D721Med (cell line): Measurements from ENCODE around the gene RS1.

Source experiments
- DNase-seq: peaks from one replicate; pipeline ENCODE4 v3.0.0; 2011; ENCODE audit warnings: low spot score; ENCODE audit not compliant: insufficient read length
- FAIRE-seq: peaks from 2 replicates; lab custom pipeline; 2011; peaks lifted over from hg19 to GRCh38; lab: Jason Lieb, UNC
- TF ChIP-seq, protein P1 (sequence below): IDR thresholded peaks from 2 replicates; pipeline ENCODE4 v1.5.1; 2012; ENCODE audit warnings: mild to moderate bottlenecking, control low read depth; ENCODE audit not compliant: insufficient read depth; ENCODE audit errors: missing control alignments

Gene RS1

DNA sequence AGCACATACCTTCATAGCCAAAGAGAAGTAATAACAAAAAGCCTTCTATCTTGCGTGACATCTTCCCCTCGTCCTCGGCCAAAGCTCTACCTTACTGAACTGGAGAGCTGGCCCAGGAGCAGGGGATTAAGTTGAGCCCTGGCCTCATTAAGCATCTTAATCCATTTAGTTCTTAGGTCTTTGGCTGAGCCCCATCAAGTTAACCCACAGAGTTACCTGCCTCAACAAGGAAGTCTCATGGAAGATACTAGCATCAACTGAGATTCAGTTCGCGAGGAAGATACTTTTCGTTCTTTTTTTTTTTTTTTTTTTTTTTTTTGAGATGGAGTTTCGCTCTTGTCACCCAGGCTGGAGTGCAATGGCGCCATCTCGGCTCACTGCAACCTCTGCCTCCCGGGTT, at the start of gene RS1:
TSS of gene RS1 (minus strand) at position 101 of the 400 bp plus-strand sequence. CDS start at position 61, 40 bp downstream.
- TF ChIP-seq, protein P1, sequence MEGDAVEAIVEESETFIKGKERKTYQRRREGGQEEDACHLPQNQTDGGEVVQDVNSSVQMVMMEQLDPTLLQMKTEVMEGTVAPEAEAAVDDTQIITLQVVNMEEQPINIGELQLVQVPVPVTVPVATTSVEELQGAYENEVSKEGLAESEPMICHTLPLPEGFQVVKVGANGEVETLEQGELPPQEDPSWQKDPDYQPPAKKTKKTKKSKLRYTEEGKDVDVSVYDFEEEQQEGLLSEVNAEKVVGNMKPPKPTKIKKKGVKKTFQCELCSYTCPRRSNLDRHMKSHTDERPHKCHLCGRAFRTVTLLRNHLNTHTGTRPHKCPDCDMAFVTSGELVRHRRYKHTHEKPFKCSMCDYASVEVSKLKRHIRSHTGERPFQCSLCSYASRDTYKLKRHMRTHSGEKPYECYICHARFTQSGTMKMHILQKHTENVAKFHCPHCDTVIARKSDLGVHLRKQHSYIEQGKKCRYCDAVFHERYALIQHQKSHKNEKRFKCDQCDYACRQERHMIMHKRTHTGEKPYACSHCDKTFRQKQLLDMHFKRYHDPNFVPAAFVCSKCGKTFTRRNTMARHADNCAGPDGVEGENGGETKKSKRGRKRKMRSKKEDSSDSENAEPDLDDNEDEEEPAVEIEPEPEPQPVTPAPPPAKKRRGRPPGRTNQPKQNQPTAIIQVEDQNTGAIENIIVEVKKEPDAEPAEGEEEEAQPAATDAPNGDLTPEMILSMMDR, result no peak
- peak; percentile 85 for FAIRE-seq
- DNase-seq, result peak; percentile 36

DNA sequence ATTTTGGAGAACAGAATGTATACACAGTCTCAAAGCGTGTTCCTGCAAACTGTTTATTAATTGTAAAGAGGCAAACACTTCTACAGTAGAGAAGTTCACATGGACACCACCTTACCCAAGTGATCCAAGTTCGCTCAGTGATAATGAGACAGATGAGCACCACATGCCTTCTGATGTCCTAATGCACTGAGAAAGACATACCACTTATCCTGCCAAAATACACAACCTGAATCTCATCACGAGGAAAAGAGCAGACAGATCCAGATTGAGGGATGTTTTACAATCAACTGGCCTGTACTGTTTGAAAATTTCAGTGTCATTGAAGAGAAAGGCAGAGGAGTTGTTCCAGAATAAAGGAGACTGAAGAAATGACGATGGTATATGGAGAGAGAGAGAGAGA, 47.9 kb upstream of the RS1 start:
- FAIRE-seq (no peak), DNase-seq (no peak)
- TF ChIP-seq, protein P1, result no peak

DNA sequence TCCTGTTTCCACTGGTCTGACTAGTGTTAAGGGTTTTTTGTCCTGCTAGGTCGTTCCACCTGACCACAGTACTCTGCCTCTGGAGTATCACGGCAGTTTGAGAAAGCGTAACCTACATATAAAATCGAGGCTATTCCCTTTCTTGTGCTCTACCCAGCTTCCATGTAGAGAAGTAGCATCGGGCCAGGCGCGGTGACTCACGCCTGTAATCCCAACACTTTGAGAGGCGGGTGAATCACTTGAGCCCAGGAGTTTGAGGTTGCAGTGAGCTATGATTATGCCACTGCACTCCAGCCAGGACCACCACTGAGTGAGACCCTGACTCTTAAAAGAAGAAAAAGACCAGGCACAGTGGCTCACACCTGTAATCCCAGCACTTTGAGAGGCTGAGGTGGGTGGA, 43.0 kb upstream of the RS1 start:
- no peak for FAIRE-seq
- TF ChIP-seq, protein P1, result no peak
- no peak for DNase-seq

DNA sequence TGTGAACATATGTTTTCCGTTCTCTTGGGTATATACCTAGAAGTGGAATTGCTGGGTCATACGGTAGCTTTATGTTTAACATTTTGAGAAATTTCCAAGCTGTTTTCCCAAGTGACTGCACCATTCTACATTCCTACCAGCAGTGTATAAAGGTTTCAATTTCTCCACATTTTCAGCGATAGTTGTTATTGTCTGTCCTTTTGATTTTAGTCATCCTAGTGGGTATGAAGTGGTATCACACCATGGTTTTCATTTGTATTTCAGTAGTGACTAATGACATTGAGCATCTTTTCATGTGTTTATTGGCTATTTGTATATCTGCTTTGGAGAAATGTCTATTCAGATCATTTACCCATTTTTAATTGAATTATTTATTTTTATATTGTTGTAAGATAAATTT, 37.9 kb upstream of the RS1 start:
- TF ChIP-seq, protein P1, result no peak
- FAIRE-seq (peak; percentile 51), DNase-seq (no peak)

DNA sequence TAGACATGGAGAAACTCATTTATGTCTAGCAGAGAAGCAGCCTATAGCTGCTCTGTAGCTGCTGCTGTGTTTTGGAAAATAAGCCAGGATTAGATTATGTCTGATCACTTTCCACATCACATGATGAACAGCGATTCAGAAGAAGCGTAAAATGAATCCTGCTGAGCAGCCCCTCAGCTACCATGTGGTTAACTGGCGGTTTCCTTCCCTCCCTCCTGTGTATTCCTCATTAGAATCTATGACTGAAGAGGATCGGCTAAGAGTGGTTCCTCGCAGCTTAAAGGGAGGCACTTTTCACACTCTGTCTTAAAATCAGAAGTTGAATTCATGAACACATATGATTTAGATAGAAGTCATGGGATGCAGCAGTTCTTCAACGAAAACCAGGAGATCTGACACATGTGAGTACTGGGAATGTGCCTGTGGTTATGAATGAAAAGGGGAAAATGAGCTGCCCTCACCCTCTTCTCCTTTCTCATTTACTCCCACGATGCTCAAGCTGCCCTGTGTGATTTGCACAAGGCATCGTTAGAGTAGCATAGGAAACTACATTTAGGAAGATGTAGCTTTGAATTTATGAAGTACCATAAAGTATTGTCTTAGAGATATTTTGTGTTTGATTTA, 35.6 kb upstream of the RS1 start, which contains the start of gene PPEF1:
TSS of gene PPEF1 (plus strand) at position 220 of the 624 bp plus-strand sequence. CDS start at position 356, 136 bp downstream.
- DNase-seq, result peak; percentile 35
- TF ChIP-seq, protein P1, result no peak
- FAIRE-seq, result peak; percentile 98

DNA sequence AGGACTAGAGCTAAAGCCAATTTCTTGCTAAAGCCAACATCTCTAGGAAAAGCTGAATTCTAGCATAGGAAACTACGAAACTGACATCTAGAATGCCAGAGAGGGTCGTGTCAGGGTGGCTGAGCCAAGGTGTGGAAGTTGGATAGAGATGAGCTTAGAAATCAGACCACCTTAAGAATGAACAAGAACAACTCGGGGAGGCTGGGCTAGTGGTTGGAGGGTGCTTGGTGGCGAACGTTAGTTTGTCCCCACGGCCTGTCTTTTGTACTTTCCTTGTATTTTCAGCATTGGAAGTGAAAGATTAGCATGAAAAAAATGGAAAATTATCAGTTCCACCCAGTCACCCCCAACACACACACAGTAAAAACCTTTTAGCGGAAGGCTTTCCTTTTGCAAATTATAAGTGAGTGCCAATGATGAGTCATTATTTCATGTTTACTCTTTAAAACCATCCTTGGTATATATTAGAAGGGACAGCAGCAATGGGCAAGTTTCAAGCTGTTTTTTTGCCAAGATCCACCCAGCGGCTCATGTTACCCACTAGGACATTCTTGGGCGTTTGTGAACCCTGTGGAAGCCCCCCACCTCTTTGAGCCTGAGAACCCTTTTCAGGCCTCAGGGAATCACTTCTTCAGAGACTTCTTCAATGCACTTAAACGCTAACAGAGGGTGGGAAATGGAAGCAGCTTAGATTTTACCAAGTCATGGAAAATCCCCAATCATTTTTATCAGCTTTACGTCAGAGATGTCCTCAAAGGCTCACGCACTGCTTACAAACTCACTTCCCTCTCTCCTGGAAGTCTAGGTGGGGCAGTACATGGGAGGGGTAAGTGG, 30.7 kb upstream of the RS1 start:
- TF ChIP-seq, protein P1, result no peak
- no peak for DNase-seq
- FAIRE-seq, result no peak
